ENCODE measurements around the gene DNMT3B. TPM values are rescaled to one million over a fixed set of nuclear protein-coding genes. Genes with fewer than 3 reads are reported as not detected.

The DNMT3B gene
- total and polyA plus RNA-seq, 12 donors, result 0.27 to 1.8 (median 0.68) TPM

- intact Hi-C loops (cut with DNase I), result no loop called here
- H3K4me3 ChIP-seq, result no peak overlapping the region
- H3K36me3 ChIP-seq, result peaks cover 0 to 21% (median 14%) of the 10 kb centered on the region in 9 donors
- no peak for TF ChIP-seq CTCF (IDR thresholded peaks at IDR 0.05)
- WGBS, 2 donors, result 71 to 72% methylated on average over 5 of the region's 5 CpGs
- H3K27ac ChIP-seq, result peak overlapping the region in 2 of 10 donors; percentile 15 to 37
- ATAC-seq, result no peak
- peaks cover 7 to 49% (median 38%) of the 10 kb centered on the region in 9 donors for H3K4me1 ChIP-seq
- no peaks in the 10 kb centered on the region for H3K9me3 ChIP-seq
- no peaks in the 10 kb centered on the region for H3K27me3 ChIP-seq
- no peak for DNase-seq
Measured at GRCh38 chr20:32822225-32822624, 60.0 kb downstream of the DNMT3B start.

GRCh38 chr20:32823078-32823477, 60.9 kb downstream of the DNMT3B start:
- intact Hi-C loops (cut with DNase I), result no loop called here
- ATAC-seq (no peak), DNase-seq (no peak)
- H3K27me3 ChIP-seq, result no peaks in the 10 kb centered on the region
- no peaks in the 10 kb centered on the region for H3K9me3 ChIP-seq
- peak overlapping the region in 2 of 10 donors; percentile 2 to 15 for H3K27ac ChIP-seq
- peaks cover 0 to 29% (median 22%) of the 10 kb centered on the region in 9 donors for H3K36me3 ChIP-seq
- H3K4me3 ChIP-seq, result no peak overlapping the region
- 64 to 75% methylated on average over 3 of the region's 3 CpGs for WGBS, 2 donors
- TF ChIP-seq CTCF (IDR thresholded peaks at IDR 0.05), result no peak
- peaks cover 7 to 58% (median 39%) of the 10 kb centered on the region in 9 donors for H3K4me1 ChIP-seq

- no peak overlapping the region for H3K27ac ChIP-seq
- ATAC-seq, result no peak
- no peak for TF ChIP-seq CTCF (IDR thresholded peaks at IDR 0.05)
- WGBS, 2 donors, result 84 to 88% methylated on average over 7 of the region's 7 CpGs
- no peak for DNase-seq
- H3K4me3 ChIP-seq, result no peak overlapping the region
- H3K4me1 ChIP-seq, result peaks cover 7 to 67% (median 44%) of the 10 kb centered on the region in 9 donors
- H3K9me3 ChIP-seq, result no peaks in the 10 kb centered on the region
- H3K27me3 ChIP-seq, result no peaks in the 10 kb centered on the region
- H3K36me3 ChIP-seq, result peaks cover 0 to 38% (median 22%) of the 10 kb centered on the region in 9 donors
- intact Hi-C loops (cut with DNase I), result no loop called here
Measured at GRCh38 chr20:32823737-32824588, 61.8 kb downstream of the DNMT3B start.

GRCh38 chr20:32828029-32828680, 66.0 kb downstream of the DNMT3B start:
- no peaks in the 10 kb centered on the region for H3K27me3 ChIP-seq
- intact Hi-C loops (cut with DNase I), result no loop called here
- 94 to 95% methylated on average over 4 of the region's 4 CpGs for WGBS, 2 donors
- H3K4me3 ChIP-seq, result no peak overlapping the region
- peaks cover 0 to 65% (median 22%) of the 10 kb centered on the region in 9 donors for H3K36me3 ChIP-seq
- no peak for ATAC-seq
- H3K27ac ChIP-seq, result peak overlapping the region in 1 of 10 donors; percentile 27
- no peak for TF ChIP-seq CTCF (IDR thresholded peaks at IDR 0.05)
- H3K4me1 ChIP-seq, result peaks cover 3 to 58% (median 30%) of the 10 kb centered on the region in 9 donors
- no peak for DNase-seq
- H3K9me3 ChIP-seq, result no peaks in the 10 kb centered on the region
